SK-N-SH (cell line): ENCODE measurements around the gene TOM1L2. TPM values are rescaled to one million over a fixed set of nuclear protein-coding genes. Genes with fewer than 3 reads are reported as not detected.

Experiments used
- CTCF ChIA-PET: fragments of 300-600, 350-600 bp; formaldehyde crosslinking; extraction: SDS; loops from one replicate; lab custom pipeline; 2021; lab: Yijun Ruan, JAX
- POLR2A ChIA-PET: fragments of 350-600 bp; sonication (Branson Sonifier 250); formaldehyde crosslinking; extraction: SDS; loops from one replicate; lab custom pipeline; 2020; ENCODE audit warnings: antibody characterized with exemption, inconsistent platforms; lab: Yijun Ruan, JAX
- DNase-seq: peaks from one replicate; pipeline ENCODE4 v3.0.0; 2012
- H2AFZ ChIP-seq: fragments of 200-600 bp; sonication (generic); 2 replicates; pipeline ENCODE4 v1.8.1; 2016; ENCODE audit warnings: antibody characterized with exemption, mild to moderate bottlenecking, low read depth
- H3F3A ChIP-seq: fragments of 200-600 bp; sonication (generic); replicated peaks from 2 replicates; pipeline ENCODE3; 2016; ENCODE audit warnings: antibody characterized with exemption, mild to moderate bottlenecking; ENCODE audit not compliant: insufficient read depth
- H3K27ac ChIP-seq, 2 experiments: fragments of 200-500 bp in 1 of 2; fragments of 200-600 bp in 1 of 2; sonication (Bioruptor generic) in 1 of 2; sonication (generic), shearing (Covaris generic) in 1 of 2; 2 replicates each; pipeline versions ENCODE4 v1.5.1 to v1.6.1; 2014 to 2016; ENCODE audit warnings: low read depth in 2 of 2, inconsistent platforms in 1 of 2, low read length in 1 of 2, mild to moderate bottlenecking in 1 of 2, mixed read lengths in 1 of 2
- H3K27me3 ChIP-seq: fragments of 200-600 bp; sonication (generic), shearing (Covaris generic); 2 replicates; pipeline ENCODE4 v1.6.1; 2016; ENCODE audit warnings: mixed run types; ENCODE audit not compliant: insufficient read depth
- H3K36me3 ChIP-seq, 2 experiments: fragments of 200-500 bp in 1 of 2; fragments of 200-600 bp in 1 of 2; sonication (Bioruptor generic) in 1 of 2; sonication (generic) in 1 of 2; replicated peaks in 1 of 2; 2 replicates each; pipeline versions ENCODE3 to v1.5.1; 2014 to 2016; ENCODE audit warnings: low read length in 1 of 2, mild to moderate bottlenecking in 1 of 2; ENCODE audit not compliant: insufficient read depth in 2 of 2, control insufficient read depth in 1 of 2
- H3K4me1 ChIP-seq, 2 experiments: fragments of 200-500 bp in 1 of 2; fragments of 200-600 bp in 1 of 2; sonication (Bioruptor generic) in 1 of 2; sonication (generic), shearing (Covaris generic) in 1 of 2; 2 replicates each; pipeline versions ENCODE4 v1.5.1 to v1.6.1; 2014 to 2016; ENCODE audit warnings: low read depth in 1 of 2, low read length in 1 of 2, mixed run types in 1 of 2; ENCODE audit not compliant: insufficient read depth in 2 of 2, control insufficient read depth in 1 of 2
- H3K4me2 ChIP-seq: fragments of 200-600 bp; sonication (generic), shearing (Covaris generic); 2 replicates; pipeline ENCODE4 v1.6.1; 2017; ENCODE audit warnings: mixed run types
- H3K4me3 ChIP-seq, 2 experiments: fragments of 200-500 bp in 1 of 2; fragments of 200-600 bp in 1 of 2; sonication (Bioruptor generic) in 1 of 2; sonication (generic), shearing (Covaris generic) in 1 of 2; 2 replicates each; pipeline versions ENCODE4 v1.5.1 to v1.8.1; 2014 to 2016; ENCODE audit warnings: low read depth in 2 of 2, inconsistent platforms in 1 of 2, low read length in 1 of 2, mild to moderate bottlenecking in 1 of 2, mixed read lengths in 1 of 2, moderate library complexity in 1 of 2
- H3K79me2 ChIP-seq: fragments of 200-600 bp; sonication (generic); 2 replicates; pipeline ENCODE4 v1.8.1; 2017; ENCODE audit warnings: mild to moderate bottlenecking; ENCODE audit not compliant: insufficient read depth
- H3K9ac ChIP-seq: fragments of 200-600 bp; sonication (generic); 2 replicates; pipeline ENCODE4 v1.6.1; 2017; ENCODE audit warnings: mixed run types
- H3K9me2 ChIP-seq: fragments of 200-600 bp; sonication (generic); 2 replicates; pipeline ENCODE4 v1.6.1; 2017; ENCODE audit warnings: mixed run types
- H3K9me3 ChIP-seq: fragments of 200-600 bp; sonication (generic); 2 replicates; pipeline ENCODE4 v1.6.1; 2017; ENCODE audit warnings: mixed run types, mild to moderate bottlenecking, moderate library complexity
- H4K20me1 ChIP-seq: fragments of 200-600 bp; sonication (generic); 2 replicates; pipeline ENCODE4 v1.6.1; 2017; ENCODE audit warnings: mild to moderate bottlenecking, mixed run types; ENCODE audit not compliant: insufficient read depth
- EP300 ChIP-seq, 2 experiments: IDR thresholded peaks; 2 replicates each; pipeline versions ENCODE4 v1.4.0 to v1.6.1; 2012; ENCODE audit warnings: borderline replicate concordance in 1 of 2, low read depth in 1 of 2, low read length in 1 of 2
- EZH2phosphoT487 ChIP-seq: fragments of 200-600 bp; sonication (generic); IDR thresholded peaks from 2 replicates; pipeline ENCODE4 v1.6.1; 2017; ENCODE audit warnings: low read depth, mixed run types, mild to moderate bottlenecking, antibody characterized with exemption, moderate library complexity, borderline replicate concordance
- FOXJ3 ChIP-seq: sonication (generic); formaldehyde crosslinking; IDR thresholded peaks from 2 replicates; pipeline ENCODE4 v1.5.1; 2020; ENCODE audit warnings: mild to moderate bottlenecking, missing genetic modification reagents
- FOXM1 ChIP-seq: IDR thresholded peaks from 2 replicates; pipeline ENCODE4 v1.4.0; 2012; ENCODE audit warnings: low read depth, mild to moderate bottlenecking
- MEF2A ChIP-seq: IDR thresholded peaks from 2 replicates; pipeline ENCODE4 v1.4.0; 2012; ENCODE audit warnings: low read depth, borderline replicate concordance
- MXI1 ChIP-seq: IDR thresholded peaks from 2 replicates; pipeline ENCODE4 v1.6.1; 2012; ENCODE audit warnings: mild to moderate bottlenecking, low read depth, low read length, improper control_type of control experiment
- TAF1 ChIP-seq: IDR thresholded peaks from 2 replicates; pipeline ENCODE4 v1.6.1; 2012; ENCODE audit warnings: low read depth, mild to moderate bottlenecking, low read length, moderate library complexity, borderline replicate concordance
- TEAD4 ChIP-seq: IDR thresholded peaks from 2 replicates; pipeline ENCODE4 v1.4.0; 2012; ENCODE audit warnings: mild to moderate bottlenecking, borderline replicate concordance; ENCODE audit not compliant: insufficient read depth
- USF2 ChIP-seq: fragments of 150-350 bp; IDR thresholded peaks from 2 replicates; pipeline ENCODE4 v1.6.1; 2017; ENCODE audit warnings: antibody characterized with exemption, low read length, low read depth, borderline replicate concordance
- WGBS: methylation state at CpG from one replicate; pipeline ENCODE4 v1.1.6; 2017; ENCODE audit warnings: low lambda C conversion rate; 5-methylcytosine and 5-hydroxymethylcytosine counted together
- polyA plus RNA-seq, 3 experiments: library from polyadenylated mRNA; depleted of rRNA; stranded (reverse); fragments of >200 nt; gene quantifications; 2 replicates each; pipeline ENCODE4 v1.2.3, GENCODE V29; 2012
- TF ChIP-seq, protein P1 (sequence below): IDR thresholded peaks from 2 replicates; pipeline ENCODE4 v1.4.0; 2012; ENCODE audit warnings: low read depth, borderline replicate concordance

Gene TOM1L2
- polyA plus RNA-seq, 1 of the 3 experiments (the other 2 are of a cell fraction) = 85.4 TPM

DNA sequence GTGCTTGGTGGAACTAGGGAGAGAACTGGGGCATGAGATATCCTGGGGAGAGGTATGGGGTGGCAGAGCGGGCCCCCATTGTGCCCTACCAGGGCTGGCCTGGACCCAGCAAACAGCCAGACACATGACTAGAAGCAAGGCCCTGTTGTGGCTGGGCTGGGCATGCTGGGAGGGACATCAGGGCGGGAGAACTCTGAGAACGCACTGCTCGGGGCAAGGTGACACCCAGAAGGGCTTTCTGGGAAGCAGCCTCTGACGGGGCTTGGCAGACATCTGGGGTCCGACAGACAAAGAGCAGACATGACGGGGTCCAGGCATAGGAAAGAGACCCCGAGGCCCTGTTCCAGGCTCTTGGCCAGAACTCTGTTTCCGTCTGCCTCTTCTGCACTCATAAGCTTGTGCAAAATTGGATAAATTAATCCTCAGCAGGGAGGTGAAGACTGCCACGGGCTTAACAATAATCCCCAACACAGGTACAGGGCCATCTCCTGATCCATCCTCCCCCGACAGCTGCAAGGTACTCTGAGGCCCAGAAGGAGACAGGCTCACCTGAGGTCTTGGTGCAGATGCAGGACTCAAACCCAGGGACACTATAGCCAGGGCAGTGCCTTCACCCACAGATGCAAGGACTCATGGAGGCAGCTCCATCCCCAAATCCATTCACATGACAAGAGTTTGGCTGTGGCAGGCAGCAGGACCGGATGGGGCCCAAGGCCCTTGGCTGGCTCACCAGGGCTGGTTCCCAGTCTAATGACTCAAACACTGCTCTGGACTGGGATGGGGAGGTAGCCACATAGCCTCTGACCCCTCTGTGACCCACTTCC, 140.8 kb downstream of the TOM1L2 start (continued):
- TF ChIP-seq EP300 (IDR thresholded peaks at IDR 0.05; ENCODE audit: borderline replicate concordance in 1 of 2, low read depth in 1 of 2, low read length in 1 of 2) (peak in 1 of 2 experiments; percentile 99; a peak in 2 of 4 replicates), TEAD4 (no peak), FOXJ3 (CRISPR knock-in tag) (peak; percentile 82), EZH2phosphoT487 (no peak), MXI1 (peak; percentile 65), TAF1 (no peak), MEF2A (no peak), USF2 (no peak), FOXM1 (no peak)
- TF ChIP-seq, protein P1, sequence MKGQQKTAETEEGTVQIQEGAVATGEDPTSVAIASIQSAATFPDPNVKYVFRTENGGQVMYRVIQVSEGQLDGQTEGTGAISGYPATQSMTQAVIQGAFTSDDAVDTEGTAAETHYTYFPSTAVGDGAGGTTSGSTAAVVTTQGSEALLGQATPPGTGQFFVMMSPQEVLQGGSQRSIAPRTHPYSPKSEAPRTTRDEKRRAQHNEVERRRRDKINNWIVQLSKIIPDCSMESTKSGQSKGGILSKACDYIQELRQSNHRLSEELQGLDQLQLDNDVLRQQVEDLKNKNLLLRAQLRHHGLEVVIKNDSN = no peak

GRCh38 chr17:17830740-17831207, 141.4 kb downstream of the TOM1L2 start:
- peaks cover 0 to 70% of the 10 kb centered on the region in 2 experiments; a peak in 1 of 4 replicates for H3K4me1 ChIP-seq
- peaks cover 4% of the 10 kb centered on the region; the same call in 1 of the 2 replicates for H3K79me2 ChIP-seq
- no peaks in the 10 kb centered on the region for H3K36me3 ChIP-seq
- no peaks in the 10 kb centered on the region for H3K9me2 ChIP-seq
- WGBS = 56% methylated on average over 3 of the region's 6 CpGs
- peaks cover 2% of the 10 kb centered on the region for H3F3A ChIP-seq
- no peak overlapping the region for H3K4me3 ChIP-seq
- H3K9ac ChIP-seq = no peak overlapping the region
- TF ChIP-seq MXI1 = peak; percentile 97
- TF ChIP-seq USF2 = no peak
- peak in 1 of 2 experiments; percentile 30; a peak in 1 of 4 replicates for TF ChIP-seq EP300 (IDR thresholded peaks at IDR 0.05; ENCODE audit: borderline replicate concordance in 1 of 2, low read depth in 1 of 2, low read length in 1 of 2)
- TF ChIP-seq, all 33 proteins: peak for 2
- no peak overlapping the region for H2AFZ ChIP-seq
- H3K9me3 ChIP-seq = no peaks in the 10 kb centered on the region
- H3K27ac ChIP-seq = peak overlapping the region in 1 of 2 experiments; percentile 97; a peak in 2 of 4 replicates
- ChIA-PET CTCF (interaction anchor here (0.6 to 2.4 kb wide), 9 partner anchors 15 to 150 kb away, joined by 3 to 15 read pairs (median 3); no protein-coding TSS in a partner anchor), POLR2A (interaction anchor here (1.0 to 2.0 kb wide), 4 partner anchors 10 to 46 kb away, joined by 3 to 8 read pairs (median 4); no protein-coding TSS in a partner anchor)
- no peaks in the 10 kb centered on the region for H4K20me1 ChIP-seq
- DNase-seq = no peak
- no peaks in the 10 kb centered on the region for H3K27me3 ChIP-seq
- no peak overlapping the region for H3K4me2 ChIP-seq
